Measurements from ENCODE around the gene PID1. TPM values are rescaled to one million over a fixed set of nuclear protein-coding genes. Genes with fewer than 3 reads are reported as not detected.
A peak's percentile ranks its signal among the peaks of the same experiment; 100 is the strongest.

Gene PID1
- total and polyA plus RNA-seq, 12 donors, result 4.5 to 81.9 (median 47.0) TPM

DNA sequence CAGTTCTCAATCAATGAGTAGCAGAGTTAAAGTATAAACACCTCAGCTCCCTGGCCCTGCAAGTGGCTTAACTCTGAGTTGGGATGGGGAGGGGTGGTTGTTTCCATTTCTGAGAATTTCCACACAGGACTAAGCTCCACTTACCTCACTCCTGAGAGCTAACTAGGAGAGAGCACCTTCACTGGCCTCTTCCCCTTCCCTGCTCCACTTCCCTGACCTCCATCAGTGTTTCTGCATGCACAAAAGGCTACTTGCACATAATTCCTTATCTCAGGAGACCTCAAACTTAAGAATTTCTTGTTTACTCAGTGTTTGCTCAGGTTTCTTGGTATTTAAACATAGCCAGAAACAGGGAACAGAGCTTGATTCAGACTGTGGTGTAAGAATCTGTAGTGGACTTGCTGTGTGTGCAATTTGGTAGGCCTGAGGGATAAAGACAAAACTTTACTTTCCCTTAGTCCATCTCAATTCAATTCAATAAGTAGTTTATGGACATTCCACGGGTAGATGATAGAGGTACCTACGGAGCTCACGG is 97.2 kb downstream of the PID1 start:
- Histone ChIP-seq H3K4me3 (no peak overlapping the region), H3K9me3 (replicated peaks in 1 of 3) (no peaks in the 10 kb centered on the region), H3K27ac (no peak overlapping the region), H3K4me1 (replicated peaks in 1 of 2) (peaks cover 16 to 35% of the 10 kb centered on the region in 2 donors), H3K27me3 (no peaks in the 10 kb centered on the region), H3K36me3 (replicated peaks in 1 of 2) (no peaks in the 10 kb centered on the region)
- DNase-seq, result no peak
- intact Hi-C loops (cut with DNase I), result no loop called here
- TF ChIP-seq, protein P1, sequence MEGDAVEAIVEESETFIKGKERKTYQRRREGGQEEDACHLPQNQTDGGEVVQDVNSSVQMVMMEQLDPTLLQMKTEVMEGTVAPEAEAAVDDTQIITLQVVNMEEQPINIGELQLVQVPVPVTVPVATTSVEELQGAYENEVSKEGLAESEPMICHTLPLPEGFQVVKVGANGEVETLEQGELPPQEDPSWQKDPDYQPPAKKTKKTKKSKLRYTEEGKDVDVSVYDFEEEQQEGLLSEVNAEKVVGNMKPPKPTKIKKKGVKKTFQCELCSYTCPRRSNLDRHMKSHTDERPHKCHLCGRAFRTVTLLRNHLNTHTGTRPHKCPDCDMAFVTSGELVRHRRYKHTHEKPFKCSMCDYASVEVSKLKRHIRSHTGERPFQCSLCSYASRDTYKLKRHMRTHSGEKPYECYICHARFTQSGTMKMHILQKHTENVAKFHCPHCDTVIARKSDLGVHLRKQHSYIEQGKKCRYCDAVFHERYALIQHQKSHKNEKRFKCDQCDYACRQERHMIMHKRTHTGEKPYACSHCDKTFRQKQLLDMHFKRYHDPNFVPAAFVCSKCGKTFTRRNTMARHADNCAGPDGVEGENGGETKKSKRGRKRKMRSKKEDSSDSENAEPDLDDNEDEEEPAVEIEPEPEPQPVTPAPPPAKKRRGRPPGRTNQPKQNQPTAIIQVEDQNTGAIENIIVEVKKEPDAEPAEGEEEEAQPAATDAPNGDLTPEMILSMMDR (IDR thresholded peaks at IDR 0.05), result no peak
- TF ChIP-seq POLR2A (IDR thresholded peaks at IDR 0.05), result no peak
- WGBS, 4 donors, result 71 to 79% (median 78%) methylated on average over 3 of the region's 3 CpGs

DNA sequence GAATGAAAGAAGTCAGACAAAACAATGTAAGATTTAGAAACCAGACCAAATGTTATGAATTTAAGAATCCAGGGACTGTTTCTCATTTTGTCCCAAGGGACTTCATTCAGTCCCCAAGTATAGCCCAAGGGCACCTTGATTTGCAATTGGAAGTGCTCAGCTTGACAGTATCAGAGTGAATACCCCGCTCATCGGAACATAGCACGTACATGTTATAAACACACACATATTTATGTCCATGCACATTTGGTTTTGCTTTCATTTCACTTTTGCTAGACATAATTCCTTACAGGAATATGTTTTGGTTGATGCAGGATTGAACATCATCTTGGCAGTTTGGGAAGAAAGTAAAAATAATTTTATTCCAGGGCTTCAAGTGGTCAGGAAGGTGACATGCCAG is 100.2 kb downstream of the PID1 start:
- no peaks in the 10 kb centered on the region for H3K27me3 ChIP-seq
- H3K27ac ChIP-seq, result peak overlapping the region in 2 of 5 donors; percentile 56 to 70
- intact Hi-C loops (cut with DNase I), result no loop called here
- peak overlapping the region in 1 of 4 donors; percentile 43 for H3K4me3 ChIP-seq
- H3K4me1 ChIP-seq (replicated peaks in 1 of 2), result peaks cover 13 to 31% of the 10 kb centered on the region in 2 donors
- WGBS, 4 donors, result 48 to 56% (median 53%) methylated on average over 3 of the region's 3 CpGs
- TF ChIP-seq, protein P1 (IDR thresholded peaks at IDR 0.05), result no peak
- TF ChIP-seq POLR2A (IDR thresholded peaks at IDR 0.05), result no peak
- DNase-seq, result no peak
- no peaks in the 10 kb centered on the region for H3K36me3 ChIP-seq (replicated peaks in 1 of 2)
- no peaks in the 10 kb centered on the region for H3K9me3 ChIP-seq (replicated peaks in 1 of 3)

DNA sequence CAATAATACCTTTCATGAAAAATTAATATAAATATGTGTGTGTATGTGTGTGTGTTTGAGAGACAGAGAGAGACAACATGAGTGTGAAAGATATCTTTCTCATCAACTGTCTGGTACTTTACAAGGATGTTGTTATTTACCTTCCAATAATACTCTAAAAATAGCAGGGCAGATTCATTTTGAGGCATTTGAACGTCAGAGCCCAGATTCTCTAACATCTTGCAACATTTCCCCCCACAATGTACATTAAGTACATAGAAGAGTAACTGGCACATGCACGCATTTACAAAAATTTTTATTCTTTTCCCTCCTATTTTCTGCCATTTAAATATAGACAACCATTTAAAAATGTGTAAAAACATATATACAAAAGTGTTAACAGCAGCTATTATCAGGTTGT is 100.9 kb downstream of the PID1 start:
- DNase-seq, result no peak
- H3K9me3 ChIP-seq (replicated peaks in 1 of 3), result no peaks in the 10 kb centered on the region
- 46 to 57% (median 50%) methylated on average over 2 of the region's 2 CpGs for WGBS, 4 donors
- no peaks in the 10 kb centered on the region for H3K27me3 ChIP-seq
- peaks cover 13 to 28% of the 10 kb centered on the region in 2 donors for H3K4me1 ChIP-seq (replicated peaks in 1 of 2)
- no peak for TF ChIP-seq POLR2A (IDR thresholded peaks at IDR 0.05)
- TF ChIP-seq, protein P1 (IDR thresholded peaks at IDR 0.05), result no peak
- peak overlapping the region in 1 of 4 donors; percentile 43 for H3K4me3 ChIP-seq
- intact Hi-C loops (cut with DNase I), result no loop called here
- H3K27ac ChIP-seq, result peak overlapping the region in 3 of 5 donors; percentile 24 to 56 (median 54)
- H3K36me3 ChIP-seq (replicated peaks in 1 of 2), result no peaks in the 10 kb centered on the region

DNA sequence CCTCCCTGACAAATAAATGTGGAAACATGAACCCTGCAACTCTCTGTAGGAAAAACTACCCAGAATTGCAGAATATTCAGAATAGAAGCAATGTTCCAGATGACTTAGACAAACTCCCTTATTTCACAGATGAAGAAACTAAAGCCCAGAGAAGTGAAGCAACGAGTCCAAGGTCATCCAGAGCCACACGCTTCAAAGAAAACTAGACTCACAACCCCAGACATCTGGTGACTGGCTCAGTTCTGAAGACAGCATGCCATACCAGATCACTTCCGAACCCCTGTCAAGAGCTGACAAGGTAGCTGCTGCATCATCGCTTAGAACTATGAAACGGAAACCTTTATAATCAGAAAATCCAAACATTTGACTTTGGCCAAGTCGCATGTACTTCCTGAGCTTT is 101.3 kb downstream of the PID1 start:
- WGBS, 4 donors, result 40 to 55% (median 45%) methylated on average over 6 of the region's 6 CpGs
- TF ChIP-seq POLR2A (IDR thresholded peaks at IDR 0.05), result no peak
- TF ChIP-seq, protein P1 (IDR thresholded peaks at IDR 0.05), result no peak
- peaks cover 13 to 28% of the 10 kb centered on the region in 2 donors for H3K4me1 ChIP-seq (replicated peaks in 1 of 2)
- intact Hi-C loops (cut with DNase I), result no loop called here
- no peaks in the 10 kb centered on the region for H3K27me3 ChIP-seq
- no peaks in the 10 kb centered on the region for H3K9me3 ChIP-seq (replicated peaks in 1 of 3)
- no peaks in the 10 kb centered on the region for H3K36me3 ChIP-seq (replicated peaks in 1 of 2)
- H3K4me3 ChIP-seq, result peak overlapping the region in 1 of 4 donors; percentile 43
- H3K27ac ChIP-seq, result peak overlapping the region in 3 of 5 donors; percentile 24 to 56 (median 54)
- DNase-seq, result peak in 6 of 7 donors; percentile 44 to 69 (median 52)
